Activated CD4-positive, alpha-beta T cell treated with anti-CD3 and anti-CD28 coated beads, Interleukin-2, amount 50 U/mL, for 24 hours (primary cell): Measurements from ENCODE around the gene RFPL2.
"Not testable (repeated sequence)": the region's sequence is repeated elsewhere in the genome, so short reads cannot be mapped to it uniquely, and the experiment has no call there.

Source experiments
- DNase-seq, 2 donors: peaks; one replicate each; pipeline ENCODE4 v3.0.0-alpha.2; 2020; ENCODE audit warnings: low read depth in 1 of 2, low spot score in 1 of 2

Gene RFPL2

GRCh38 chr22:32206774-32207758, 2.2 kb upstream of the RFPL2 start:
- no peak for DNase-seq

- DNase-seq, result no peak
These were observed 1.3 kb upstream of the RFPL2 start for GRCh38 chr22:32205974-32206773.

GRCh38 chr22:32204040-32204855, 625 bp downstream of the RFPL2 start:
- no peak for DNase-seq

- DNase-seq, result no peak
These were observed 1.5 kb downstream of the RFPL2 start for GRCh38 chr22:32203181-32204039.

- DNase-seq, result no peak
These were observed 2.2 kb downstream of the RFPL2 start for GRCh38 chr22:32202539-32203180.

- no peak for DNase-seq
These were observed 2.7 kb downstream of the RFPL2 start for GRCh38 chr22:32202161-32202538.

- DNase-seq, result no peak
These were observed 4.1 kb downstream of the RFPL2 start for GRCh38 chr22:32200752-32201151.

GRCh38 chr22:32199961-32200360, 4.9 kb downstream of the RFPL2 start:
- no peak for DNase-seq

- no peak for DNase-seq
These were observed 5.5 kb downstream of the RFPL2 start for GRCh38 chr22:32199341-32199740.

GRCh38 chr22:32197553-32198226, 7.2 kb downstream of the RFPL2 start:
- not testable (repeated sequence) for DNase-seq

- not testable (repeated sequence) for DNase-seq
These were observed 9.0 kb downstream of the RFPL2 start for GRCh38 chr22:32195900-32196299.

- not testable (repeated sequence) for DNase-seq
These were observed 11.5 kb downstream of the RFPL2 start for GRCh38 chr22:32193346-32193745.

- DNase-seq, result not testable (repeated sequence)
These were observed 13.9 kb downstream of the RFPL2 start for GRCh38 chr22:32191021-32191420.

GRCh38 chr22:32185821-32186220, 19.1 kb downstream of the RFPL2 start:
- DNase-seq, result no peak

GRCh38 chr22:32183625-32184024, 21.2 kb downstream of the RFPL2 start:
- no peak for DNase-seq

- no peak for DNase-seq
These were observed 23.8 kb downstream of the RFPL2 start for GRCh38 chr22:32181043-32181442.

- no peak for DNase-seq
These were observed 27.6 kb downstream of the RFPL2 start for GRCh38 chr22:32177221-32177765.

- DNase-seq, result no peak
These were observed 28.9 kb downstream of the RFPL2 start for GRCh38 chr22:32175683-32176644.
